HepG2 (cell line): ENCODE data around the gene CNPY4. TPM values are rescaled to one million over a fixed set of nuclear protein-coding genes. Genes with fewer than 3 reads are reported as not detected.
A peak's percentile ranks its signal among the peaks of the same experiment; 100 is the strongest.

Source experiments
- ATF7-NPFF ChIP-seq: sonication (generic); formaldehyde crosslinking; IDR thresholded peaks from 2 replicates; pipeline ENCODE4 v1.8.1; 2023; ENCODE audit warnings: mild to moderate bottlenecking, low read depth, missing genetic modification reagents, moderate library complexity
- CENPX ChIP-seq: sonication (generic); formaldehyde crosslinking; IDR thresholded peaks from 2 replicates; pipeline ENCODE4 v1.9.0; 2021; ENCODE audit warnings: mild to moderate bottlenecking, missing genetic modification reagents, moderate library complexity
- FOXA1 ChIP-seq, 2 experiments: fragments of 450-650 bp in 1 of 2; sonication (generic) in 1 of 2; formaldehyde crosslinking in 1 of 2; IDR thresholded peaks; 2 replicates each; pipeline versions ENCODE4 v1.4.0 to v1.6.1; 2016 to 2020; ENCODE audit warnings: missing genetic modification reagents in 1 of 2
- GTF2F1 ChIP-seq: fragments of 150-350 bp; IDR thresholded peaks from 2 replicates; pipeline ENCODE4 v1.6.1; 2014; ENCODE audit warnings: low read length
- NCOR1 ChIP-seq: fragments of 200-600 bp; sonication (generic); IDR thresholded peaks from 2 replicates; pipeline ENCODE4 v1.7.0; 2017; ENCODE audit warnings: antibody characterized with exemption, low read length, borderline replicate concordance
- NR1H2 ChIP-seq: sonication (generic); formaldehyde crosslinking; IDR thresholded peaks from 2 replicates; pipeline ENCODE4 v1.8.1; 2022; ENCODE audit warnings: low read depth, missing genetic modification reagents, borderline replicate concordance
- PAXIP1 ChIP-seq: sonication (generic); formaldehyde crosslinking; conservative IDR thresholded peaks from 2 replicates; pipeline ENCODE4 v1.4.0; 2020; ENCODE audit warnings: mild to moderate bottlenecking, missing genetic modification reagents, moderate library complexity
- PHF20 ChIP-seq: sonication (generic); formaldehyde crosslinking; IDR thresholded peaks from 2 replicates; pipeline ENCODE4 v1.5.0; 2020; ENCODE audit warnings: mild to moderate bottlenecking, missing genetic modification reagents
- RFXANK ChIP-seq: IDR thresholded peaks from 2 replicates; pipeline ENCODE4 v1.6.1; 2016
- SKI ChIP-seq: fragments of 450-650 bp; IDR thresholded peaks from one replicate; pipeline ENCODE4 v1.6.1; 2018; ENCODE audit warnings: mild to moderate bottlenecking; ENCODE audit not compliant: partially characterized antibody
- TEF ChIP-seq: sonication (generic); formaldehyde crosslinking; IDR thresholded peaks from 2 replicates; pipeline ENCODE4 v1.5.0; 2020; ENCODE audit warnings: missing genetic modification reagents
- ZBTB38 ChIP-seq: sonication (generic); formaldehyde crosslinking; IDR thresholded peaks from 2 replicates; pipeline ENCODE4 v1.5.1; 2020; ENCODE audit warnings: mild to moderate bottlenecking, missing genetic modification reagents
- ZBTB42 ChIP-seq: sonication (generic); formaldehyde crosslinking; IDR thresholded peaks from 2 replicates; pipeline ENCODE4 v1.5.0; 2020; ENCODE audit warnings: mild to moderate bottlenecking, missing genetic modification reagents
- ZBTB8A ChIP-seq: sonication (generic); formaldehyde crosslinking; IDR thresholded peaks from 2 replicates; pipeline ENCODE4 v1.4.0; 2020; ENCODE audit warnings: mild to moderate bottlenecking, low read depth, missing genetic modification reagents, borderline replicate concordance
- ZNF788 ChIP-seq: sonication (generic); formaldehyde crosslinking; IDR thresholded peaks from 2 replicates; pipeline ENCODE4 v1.5.0; 2020; ENCODE audit warnings: mild to moderate bottlenecking, missing genetic modification reagents, borderline replicate concordance
- ZSCAN9 ChIP-seq: IDR thresholded peaks from 2 replicates; pipeline ENCODE4 v1.6.1; 2016; ENCODE audit warnings: borderline replicate concordance
- polyA plus RNA-seq, 8 experiments: library from polyadenylated mRNA; depleted of rRNA in 3 of 8; stranded (reverse) in 7 of 8; unstranded in 1 of 8; fragments of >200 nt; fragmentation: Illumina TruSeq in 4 of 8; extraction: Trizol in 4 of 8; gene quantifications; 2 replicates each; pipeline versions ENCODE4 v1.2.1 to v1.2.3, GENCODE V29; 2011 to 2016; ENCODE audit warnings: low read depth in 4 of 8, missing spikeins in 1 of 8, mixed read lengths in 1 of 8; ENCODE audit not compliant: insufficient read depth in 1 of 8
- total RNA-seq, 5 experiments: library from RNA; depleted of rRNA; stranded (reverse); fragments of >200 nt; fragmentation: Illumina TruSeq; extraction: Trizol; gene quantifications; 2 replicates each; pipeline ENCODE4 v1.2.3, GENCODE V29; 2016; ENCODE audit warnings: low read depth in 1 of 5
- TF ChIP-seq, protein P1 (sequence below): sonication (generic); formaldehyde crosslinking; conservative IDR thresholded peaks from 2 replicates; pipeline ENCODE4 v1.4.0; 2020; ENCODE audit warnings: missing genetic modification reagents
- TF ChIP-seq, protein P2 (sequence below): sonication (generic); formaldehyde crosslinking; IDR thresholded peaks from 2 replicates; pipeline ENCODE4 v1.4.0; 2020; ENCODE audit warnings: missing genetic modification reagents

Gene CNPY4
- total and polyA plus RNA-seq, 2 of the 13 experiments (the other 11 are each of a cell fraction or from before 2014, with no cell fraction given) = 6.2 to 12.7 TPM

- TF ChIP-seq NR1H2 (peak; percentile 75; the same call in 1 of the 2 replicates), PHF20 (CRISPR knock-in tag) (peak; percentile 92), ZNF788 (CRISPR knock-in tag) (peak; percentile 89; the same call in 1 of the 2 replicates), CENPX (no peak), PAXIP1 (CRISPR knock-in tag) (peak; percentile 52; the same call in 1 of the 2 replicates), GTF2F1 (no peak), SKI (peak; percentile 42), NCOR1 (no peak), ZSCAN9 (CRISPR knock-in tag) (0 out of 2 replicates have a peak, but pooled peaks have one; percentile 46), ZBTB8A (CRISPR knock-in tag) (peak; percentile 53; the same call in 1 of the 2 replicates), ZBTB38 (peak; percentile 90), ATF7-NPFF (CRISPR knock-in tag) (peak; percentile 95), TEF (0 out of 2 replicates have a peak, but pooled peaks have one; percentile 26), ZBTB42 (CRISPR knock-in tag) (peak; percentile 90; the same call in 1 of the 2 replicates), FOXA1 (IDR thresholded peaks at IDR 0.05) (no peak), FOXA1 (CRISPR knock-in tag; IDR thresholded peaks at IDR 0.05) (no peak), RFXANK (CRISPR knock-in tag) (0 out of 2 replicates have a peak, but pooled peaks have one; percentile 36)
- TF ChIP-seq, protein P1, sequence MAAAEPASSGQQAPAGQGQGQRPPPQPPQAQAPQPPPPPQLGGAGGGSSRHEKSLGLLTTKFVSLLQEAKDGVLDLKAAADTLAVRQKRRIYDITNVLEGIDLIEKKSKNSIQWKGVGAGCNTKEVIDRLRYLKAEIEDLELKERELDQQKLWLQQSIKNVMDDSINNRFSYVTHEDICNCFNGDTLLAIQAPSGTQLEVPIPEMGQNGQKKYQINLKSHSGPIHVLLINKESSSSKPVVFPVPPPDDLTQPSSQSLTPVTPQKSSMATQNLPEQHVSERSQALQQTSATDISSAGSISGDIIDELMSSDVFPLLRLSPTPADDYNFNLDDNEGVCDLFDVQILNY (CRISPR knock-in tag) = peak; percentile 90
- TF ChIP-seq, protein P2, sequence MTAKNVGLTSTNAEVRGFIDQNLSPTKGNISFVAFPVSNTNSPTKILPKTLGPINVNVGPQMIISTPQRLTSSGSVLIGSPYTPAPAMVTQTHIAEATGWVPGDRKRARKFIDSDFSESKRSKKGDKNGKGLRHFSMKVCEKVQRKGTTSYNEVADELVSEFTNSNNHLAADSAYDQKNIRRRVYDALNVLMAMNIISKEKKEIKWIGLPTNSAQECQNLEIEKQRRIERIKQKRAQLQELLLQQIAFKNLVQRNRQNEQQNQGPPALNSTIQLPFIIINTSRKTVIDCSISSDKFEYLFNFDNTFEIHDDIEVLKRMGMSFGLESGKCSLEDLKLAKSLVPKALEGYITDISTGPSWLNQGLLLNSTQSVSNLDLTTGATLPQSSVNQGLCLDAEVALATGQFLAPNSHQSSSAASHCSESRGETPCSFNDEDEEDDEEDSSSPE (CRISPR knock-in tag) = peak; percentile 95
Measured at GRCh38 chr7:100088621-100089457, 30.6 kb upstream of the CNPY4 start, which contains the start of gene COPS6 (continued).
